HTERT RPE-1 (cell line): Measurements from ENCODE around the gene TNFRSF12A.

Experiments used
- in situ Hi-C: fragments of 300-500 bp; cut with MboI; formaldehyde crosslinking; loops from 4 replicates; pipeline ENCODE4 v1.14.3; 2020; ENCODE audit warnings: low sequenced_read_pairs

TNFRSF12A gene

GRCh38 chr16:3020247-3020603 is at the start of gene TNFRSF12A:
TSS of gene TNFRSF12A (plus strand) at chr16:3020368. CDS start at chr16:3020398, 30 bp downstream.
- in situ Hi-C loops, result no loop called here

- in situ Hi-C loops, result no loop called here
Measured at GRCh38 chr16:2970563-2970962, 49.6 kb upstream of the TNFRSF12A start.

GRCh38 chr16:2971134-2971984 is 48.8 kb upstream of the TNFRSF12A start:
- in situ Hi-C loops, result no loop called here

- in situ Hi-C loops, result no loop called here
Measured at GRCh38 chr16:2971985-2972784, 48.0 kb upstream of the TNFRSF12A start.

- in situ Hi-C loops, result no loop called here
Measured at GRCh38 chr16:2973093-2973492, 47.1 kb upstream of the TNFRSF12A start.

GRCh38 chr16:2973605-2974318 is 46.4 kb upstream of the TNFRSF12A start:
- in situ Hi-C loops, result no loop called here

- in situ Hi-C loops, result no loop called here
Measured at GRCh38 chr16:2974319-2975056, 45.7 kb upstream of the TNFRSF12A start.

- in situ Hi-C loops, result no loop called here
Measured at GRCh38 chr16:2975161-2975795, 44.9 kb upstream of the TNFRSF12A start.

GRCh38 chr16:2976201-2976600 is 44.0 kb upstream of the TNFRSF12A start:
- in situ Hi-C loops, result no loop called here

GRCh38 chr16:2976673-2977072 is 43.5 kb upstream of the TNFRSF12A start:
- in situ Hi-C loops, result no loop called here

- in situ Hi-C loops, result no loop called here
Measured at GRCh38 chr16:2977440-2977839, 42.7 kb upstream of the TNFRSF12A start.

GRCh38 chr16:2979669-2980226 is 40.4 kb upstream of the TNFRSF12A start:
- in situ Hi-C loops, result no loop called here

GRCh38 chr16:2980227-2981176 is 39.7 kb upstream of the TNFRSF12A start, which contains the start of gene PKMYT1:
TSS of gene PKMYT1 (minus strand) at chr16:2980446. CDS start at chr16:2979657, 789 bp downstream.
- in situ Hi-C loops, result no loop called here

GRCh38 chr16:2981177-2981898 is 38.8 kb upstream of the TNFRSF12A start:
- in situ Hi-C loops, result no loop called here

GRCh38 chr16:2981899-2982250 is 38.3 kb upstream of the TNFRSF12A start:
- in situ Hi-C loops, result no loop called here

GRCh38 chr16:2982402-2982801 is 37.8 kb upstream of the TNFRSF12A start:
- in situ Hi-C loops, result no loop called here

- in situ Hi-C loops, result no loop called here
Measured at GRCh38 chr16:2983706-2984136, 36.4 kb upstream of the TNFRSF12A start.

GRCh38 chr16:2985462-2985861 is 34.7 kb upstream of the TNFRSF12A start:
- in situ Hi-C loops, result no loop called here
